DND-41 (cell line): ENCODE data around the gene GPR171.

Experiments used
- ATAC-seq: fragments of 200-7000 bp; cut with Tn5 transposase; 3 replicates; pipeline ENCODE4 v1.9.1; 2021; ENCODE audit warnings: low read depth; ENCODE audit not compliant: insufficient read depth
- DNase-seq: peaks from one replicate; pipeline ENCODE4 v3.0.0-alpha.2; 2020
- H2AFZ ChIP-seq: 2 replicates; pipeline ENCODE4 v1.6.0; 2012; ENCODE audit warnings: low read depth, low read length
- H3K27ac ChIP-seq: 2 replicates; pipeline ENCODE4 v1.5.1; 2012; ENCODE audit warnings: low read length, inconsistent platforms
- H3K27me3 ChIP-seq: fragments of 200-600 bp; sonication (generic); 2 replicates; pipeline ENCODE4 v1.6.0; 2012; ENCODE audit warnings: low read length, mild to moderate bottlenecking, inconsistent platforms; ENCODE audit not compliant: insufficient read depth, poor library complexity
- H3K36me3 ChIP-seq: 2 replicates; pipeline ENCODE4 v1.5.1; 2012; ENCODE audit warnings: low read length, inconsistent platforms; ENCODE audit not compliant: insufficient read depth
- H3K4me1 ChIP-seq: 2 replicates; pipeline ENCODE4 v1.5.1; 2012; ENCODE audit warnings: mild to moderate bottlenecking, low read length; ENCODE audit not compliant: insufficient read depth
- H3K4me2 ChIP-seq: 2 replicates; pipeline ENCODE4 v1.6.0; 2012; ENCODE audit warnings: mild to moderate bottlenecking, moderate library complexity, low read length, inconsistent platforms; ENCODE audit not compliant: insufficient read depth
- H3K4me3 ChIP-seq, 2 experiments: fragments of 200-600 bp in 1 of 2; shearing (Covaris generic) in 1 of 2; 2 replicates each; pipeline ENCODE4 v1.5.1; 2012 to 2016; ENCODE audit warnings: inconsistent platforms in 2 of 2, low read length in 2 of 2, mild to moderate bottlenecking in 2 of 2, low read depth in 1 of 2, moderate library complexity in 1 of 2
- H3K79me2 ChIP-seq: 2 replicates; pipeline ENCODE4 v1.6.0; 2012; ENCODE audit warnings: low read length, inconsistent platforms; ENCODE audit not compliant: insufficient read depth
- H3K9ac ChIP-seq: 2 replicates; pipeline ENCODE4 v1.6.0; 2012; ENCODE audit warnings: low read depth, mild to moderate bottlenecking, inconsistent platforms, low read length, moderate library complexity
- H3K9me3 ChIP-seq: 2 replicates; pipeline ENCODE4 v1.5.1; 2012; ENCODE audit warnings: low read length, moderate library complexity, mild to moderate bottlenecking, inconsistent platforms; ENCODE audit not compliant: insufficient read depth, severe bottlenecking
- H4K20me1 ChIP-seq: 2 replicates; pipeline ENCODE4 v1.6.0; 2012; ENCODE audit warnings: low read length; ENCODE audit not compliant: insufficient read depth
- CTCF ChIP-seq: IDR thresholded peaks from 2 replicates; pipeline ENCODE4 v1.5.1; 2012; ENCODE audit warnings: borderline replicate concordance, low read length, moderate library complexity, mild to moderate bottlenecking; ENCODE audit not compliant: poor library complexity, severe bottlenecking; ENCODE audit errors: extremely low read depth
- EZH2 ChIP-seq: IDR thresholded peaks from 3 replicates; pipeline ENCODE4 v1.6.1; 2012; ENCODE audit warnings: borderline replicate concordance, low read depth, mild to moderate bottlenecking, moderate library complexity, low read length, inconsistent platforms; ENCODE audit not compliant: severe bottlenecking

GPR171 gene

DNA sequence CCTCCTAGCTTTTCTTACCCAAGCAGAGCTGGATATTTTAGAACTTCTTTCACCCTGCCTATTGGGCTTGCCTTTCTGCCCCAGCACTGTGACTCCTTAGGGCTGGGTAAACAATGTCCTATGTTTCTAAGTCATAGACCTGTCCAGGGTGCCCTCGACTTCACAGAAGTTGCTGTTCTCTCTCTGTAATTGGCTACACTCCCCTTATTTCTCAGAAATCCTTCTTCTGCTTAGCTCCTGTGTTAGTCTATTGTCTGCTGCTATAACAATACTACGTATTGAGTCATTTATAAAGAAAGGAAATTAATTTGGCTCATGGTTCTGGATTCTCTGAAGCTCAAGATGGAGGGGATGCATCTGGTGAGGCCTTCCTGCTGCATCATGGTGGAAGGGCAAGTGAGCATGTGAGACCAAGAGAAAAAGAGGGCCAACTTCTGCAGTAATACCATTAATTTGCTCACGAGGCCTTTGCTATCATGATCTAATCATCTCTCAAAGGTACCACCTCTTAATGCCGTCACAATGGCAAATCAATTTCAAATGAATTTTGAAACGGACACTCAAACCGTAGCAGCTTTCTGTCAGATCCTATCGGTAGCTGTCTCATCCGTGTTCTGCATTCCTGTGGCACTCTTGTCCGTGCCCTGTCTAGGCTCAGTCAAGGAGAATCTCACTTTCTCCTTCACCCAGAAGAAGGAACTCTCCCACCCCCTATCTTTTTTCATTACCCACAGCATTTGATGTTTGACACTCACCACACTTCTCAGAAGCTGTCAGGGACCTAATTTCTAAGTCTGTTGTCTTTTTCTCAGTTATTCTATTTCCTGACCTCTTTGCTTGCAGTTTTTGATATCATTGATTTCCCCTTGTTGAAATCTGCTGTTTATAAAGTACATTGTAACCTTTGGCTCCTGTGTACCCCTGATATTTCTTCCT is 22.3 kb upstream of the GPR171 start:
- H2AFZ ChIP-seq = no peak overlapping the region
- DNase-seq (no peak), ATAC-seq (no peak)
- H3K4me2 ChIP-seq = no peak overlapping the region
- TF ChIP-seq CTCF (no peak), EZH2 (no peak)
- peaks cover 5% of the 10 kb centered on the region for H3K9me3 ChIP-seq
- no peak overlapping the region for H3K27ac ChIP-seq
- peaks cover 18% of the 10 kb centered on the region for H3K4me1 ChIP-seq
- H3K27me3 ChIP-seq = no peaks in the 10 kb centered on the region
- no peak overlapping the region for H3K4me3 ChIP-seq
- H3K9ac ChIP-seq = no peak overlapping the region
- H3K36me3 ChIP-seq = peaks cover 2% of the 10 kb centered on the region; the same call in 1 of the 2 replicates
- no peaks in the 10 kb centered on the region for H4K20me1 ChIP-seq
- H3K79me2 ChIP-seq = no peaks in the 10 kb centered on the region

- H3K36me3 ChIP-seq = peaks cover 2% of the 10 kb centered on the region; the same call in 1 of the 2 replicates
- H4K20me1 ChIP-seq = no peaks in the 10 kb centered on the region
- ATAC-seq = no peak
- H3K9ac ChIP-seq = no peak overlapping the region
- H3K9me3 ChIP-seq = peaks cover 5% of the 10 kb centered on the region
- H2AFZ ChIP-seq = no peak overlapping the region
- no peak overlapping the region for H3K4me2 ChIP-seq
- H3K4me3 ChIP-seq = no peak overlapping the region
- peaks cover 15% of the 10 kb centered on the region for H3K4me1 ChIP-seq
- H3K79me2 ChIP-seq = no peaks in the 10 kb centered on the region
- TF ChIP-seq CTCF (no peak), EZH2 (no peak)
- H3K27ac ChIP-seq = no peak overlapping the region
- no peaks in the 10 kb centered on the region for H3K27me3 ChIP-seq
- no peak for DNase-seq
Measured at GRCh38 chr3:151224268-151224866, 21.4 kb upstream of the GPR171 start.

DNA sequence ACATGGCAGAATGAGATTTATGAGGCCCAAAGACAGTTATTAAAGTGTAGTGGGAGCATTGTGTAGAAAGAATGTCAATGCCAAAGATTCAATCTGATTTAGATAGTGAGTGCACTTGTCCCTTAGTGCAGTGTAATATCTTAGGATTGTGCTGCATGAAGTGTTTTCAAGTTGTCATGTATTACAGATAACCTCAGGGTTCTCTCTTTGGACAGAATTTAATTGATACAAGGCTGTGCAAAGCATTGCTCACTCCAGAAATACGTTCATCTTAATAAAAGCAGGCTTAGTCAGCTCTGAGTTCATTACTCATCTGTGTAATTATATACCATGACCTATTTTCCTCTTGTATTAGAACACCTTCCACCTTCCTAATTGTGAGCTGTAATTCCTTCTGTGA is 16.0 kb upstream of the GPR171 start:
- no peaks in the 10 kb centered on the region for H3K27me3 ChIP-seq
- H3K4me3 ChIP-seq = no peak overlapping the region
- H4K20me1 ChIP-seq = no peaks in the 10 kb centered on the region
- no peak overlapping the region for H2AFZ ChIP-seq
- no peak for DNase-seq
- H3K36me3 ChIP-seq = peaks cover 2% of the 10 kb centered on the region; the same call in 1 of the 2 replicates
- H3K9me3 ChIP-seq = peaks cover 5% of the 10 kb centered on the region
- TF ChIP-seq CTCF (no peak), EZH2 (no peak)
- no peaks in the 10 kb centered on the region for H3K4me1 ChIP-seq
- H3K27ac ChIP-seq = no peak overlapping the region
- H3K9ac ChIP-seq = no peak overlapping the region
- H3K4me2 ChIP-seq = no peak overlapping the region
- H3K79me2 ChIP-seq = no peaks in the 10 kb centered on the region
- ATAC-seq = no peak
